ENCODE data around the gene OCA2.

The OCA2 gene

DNA sequence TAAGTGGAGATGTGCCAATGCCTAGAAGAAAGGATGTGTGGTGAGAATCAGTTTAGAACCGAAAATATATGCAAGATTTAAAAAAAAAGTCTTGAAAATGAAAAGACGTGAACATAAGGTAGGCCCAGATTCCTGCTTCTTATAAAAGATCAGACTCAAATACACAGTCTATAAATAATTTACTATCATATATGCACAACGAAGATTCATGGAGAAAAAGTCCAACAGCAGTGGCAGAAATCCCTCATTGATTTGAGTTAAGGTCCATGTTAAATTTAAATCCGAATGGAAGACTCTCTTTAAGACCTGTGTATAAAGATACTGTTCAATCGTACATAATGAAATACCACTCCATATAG is 227.2 kb downstream of the OCA2 start:
- no peak for DNase-seq (ENCODE audit: low read depth)
- H3K4me3 ChIP-seq (ENCODE audit: low read depth, low read length), result no peak overlapping the region
- no peak for TF ChIP-seq CTCF (IDR thresholded peaks at IDR 0.05; ENCODE audit: low read depth, low read length, missing control alignments)

DNA sequence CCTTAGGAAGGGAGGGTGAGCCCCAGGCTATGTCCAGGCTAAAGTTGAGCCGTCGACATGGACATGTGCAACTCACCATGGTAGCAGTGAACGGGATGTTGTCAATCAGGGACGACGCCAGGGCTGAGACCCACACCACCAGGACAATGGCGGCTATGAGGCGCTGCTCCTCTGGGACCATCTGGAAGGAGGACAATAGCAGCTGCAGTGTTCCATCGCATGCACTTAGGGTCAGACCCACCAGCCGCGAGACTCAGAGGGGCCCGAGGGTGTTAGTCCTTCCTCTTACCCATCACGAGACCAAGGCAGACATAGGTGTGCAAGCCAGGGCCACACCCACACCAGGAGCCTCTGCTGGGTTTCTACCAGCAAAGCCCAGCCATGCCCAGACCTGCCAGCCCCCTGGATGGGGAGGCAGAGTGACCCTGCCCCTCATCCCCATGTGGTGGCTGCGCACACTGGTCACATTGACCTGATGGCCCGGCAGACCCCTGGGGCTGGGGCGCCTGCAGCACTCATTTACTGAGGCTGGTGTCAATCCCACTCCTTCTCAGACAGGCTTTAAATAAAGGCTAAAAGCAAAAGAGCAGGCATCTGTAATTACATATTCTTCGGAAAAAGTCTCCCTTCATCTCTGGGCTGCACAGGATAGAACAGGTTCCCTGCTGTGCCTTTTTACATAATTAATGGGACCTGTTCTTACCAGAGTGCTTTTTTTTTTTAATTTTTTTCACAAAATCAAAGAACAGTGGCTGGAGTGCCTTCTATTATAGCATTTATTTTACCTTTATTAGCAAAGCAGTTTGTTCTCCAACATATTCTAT is 227.8 kb downstream of the OCA2 start:
- DNase-seq (ENCODE audit: low read depth), result no peak
- TF ChIP-seq CTCF (IDR thresholded peaks at IDR 0.05; ENCODE audit: low read depth, low read length, missing control alignments), result no peak
- no peak overlapping the region for H3K4me3 ChIP-seq (ENCODE audit: low read depth, low read length)

GRCh38 chr15:27870320-27870719 is 228.8 kb downstream of the OCA2 start:
- TF ChIP-seq CTCF (IDR thresholded peaks at IDR 0.05; ENCODE audit: low read depth, low read length, missing control alignments), result no peak
- no peak for DNase-seq (ENCODE audit: low read depth)
- no peak overlapping the region for H3K4me3 ChIP-seq (ENCODE audit: low read depth, low read length)

DNA sequence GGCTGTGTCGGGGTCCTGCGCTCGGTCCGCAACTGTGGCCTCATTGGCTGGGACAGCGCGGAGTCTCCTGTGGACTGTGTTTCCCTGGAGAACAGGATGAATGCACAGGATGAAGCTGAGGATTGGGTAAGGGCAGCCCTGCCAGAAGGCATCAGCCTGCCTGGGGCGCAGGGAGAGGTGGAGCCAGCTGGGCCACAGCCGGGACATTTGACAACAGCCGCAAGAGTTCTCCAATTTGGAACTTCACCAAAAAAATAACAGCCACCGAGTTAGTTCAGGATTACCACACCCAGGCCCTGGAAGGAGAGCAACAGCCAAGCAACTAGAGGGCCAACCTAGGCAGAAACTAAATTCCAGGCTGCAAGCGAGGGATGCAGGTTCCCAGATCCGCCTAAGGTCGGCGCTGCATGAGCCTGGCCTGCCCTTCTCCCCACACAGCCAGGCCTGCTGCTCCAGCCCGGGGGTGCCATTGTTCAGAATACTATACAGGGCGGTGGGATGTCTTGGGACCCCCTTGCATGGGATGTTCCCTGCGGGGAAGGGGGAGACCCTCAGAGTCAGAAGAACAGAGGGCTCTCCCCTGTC is 229.3 kb downstream of the OCA2 start:
- TF ChIP-seq CTCF (IDR thresholded peaks at IDR 0.05; ENCODE audit: low read depth, low read length, missing control alignments), result no peak
- no peak for DNase-seq (ENCODE audit: low read depth)

DNA sequence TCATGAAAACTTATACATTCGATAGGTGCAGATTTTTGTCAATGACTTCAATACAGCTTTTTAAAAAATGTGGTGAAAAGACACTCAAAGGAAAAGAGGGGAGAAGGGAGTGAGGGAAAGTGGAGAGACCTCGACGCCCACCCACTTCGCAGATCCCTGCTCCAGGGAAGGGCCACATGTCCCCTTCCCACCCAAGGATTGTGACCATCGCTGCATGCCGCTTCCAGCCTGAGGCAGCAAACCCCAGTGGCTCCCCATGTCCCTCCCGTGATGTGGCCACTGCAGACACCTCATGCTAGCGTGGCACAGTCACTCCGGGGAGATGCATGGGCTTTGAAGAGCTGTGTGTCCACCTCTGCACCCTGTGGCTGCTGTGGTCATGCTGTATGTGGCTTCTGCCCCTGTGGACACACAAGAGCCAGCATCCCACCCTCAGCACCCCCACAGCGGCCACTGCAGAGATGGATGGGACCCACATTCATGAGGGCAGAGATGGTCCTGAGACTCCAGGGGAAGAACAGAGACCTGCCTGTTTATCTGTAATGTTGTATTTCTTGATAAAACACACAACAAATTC is 230.2 kb downstream of the OCA2 start:
- no peak overlapping the region for H3K4me3 ChIP-seq (ENCODE audit: low read depth, low read length)

More for the DNA sequence above, 229.3 kb downstream of the OCA2 start:
- H3K4me3 ChIP-seq (ENCODE audit: low read depth, low read length), result no peak overlapping the region

DNA sequence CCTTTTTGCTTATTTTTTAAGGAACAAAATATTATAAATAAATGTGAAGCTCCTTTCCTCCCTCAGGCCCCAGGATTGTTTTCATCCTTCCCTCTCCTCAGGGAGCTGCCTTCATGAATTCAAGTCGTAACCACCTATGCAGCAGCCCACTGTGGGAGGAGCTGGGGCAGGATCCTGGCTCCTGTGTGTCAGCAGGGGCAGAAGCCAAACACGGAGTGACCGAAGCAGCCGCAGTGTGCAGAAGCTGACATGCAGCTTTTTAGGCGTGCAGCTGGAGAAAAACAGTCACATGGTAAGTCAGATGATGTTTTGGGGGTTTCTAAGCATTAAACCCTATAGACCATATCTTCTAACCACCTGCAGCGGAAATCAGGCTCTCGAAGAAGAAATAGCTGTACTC is 231.3 kb downstream of the OCA2 start:
- no peak for DNase-seq (ENCODE audit: low read depth)
- H3K4me3 ChIP-seq (ENCODE audit: low read depth, low read length), result no peak overlapping the region
- no peak for TF ChIP-seq CTCF (IDR thresholded peaks at IDR 0.05; ENCODE audit: low read depth, low read length, missing control alignments)

More for the DNA sequence above, 230.2 kb downstream of the OCA2 start:
- no peak for TF ChIP-seq CTCF (IDR thresholded peaks at IDR 0.05; ENCODE audit: low read depth, low read length, missing control alignments)
- DNase-seq (ENCODE audit: low read depth), result no peak

All from GM12864 (cell line).